Memory B cell (primary cell): ENCODE results near the gene DBN1.

Experiments used
- ATAC-seq: fragments of 150-1000 bp; cut with Tn5 transposase; 2 replicates; pipeline ENCODE4 v1.10.0; 2021; ENCODE audit warnings: low read depth, mild to moderate bottlenecking, moderate library complexity
- DNase-seq, 2 donors: peaks; one replicate each; pipeline ENCODE4 v3.0.0; 2022; ENCODE audit warnings: low spot score in 2 of 2
- H3K27ac Mint-ChIP-seq: one replicate; pipeline ENCODE4 v1.8.0; 2022; ENCODE audit warnings: mild to moderate bottlenecking, moderate library complexity, mixed read lengths
- H3K27me3 Mint-ChIP-seq: one replicate; pipeline ENCODE4 v1.8.0; 2022; ENCODE audit warnings: mixed read lengths
- H3K36me3 Mint-ChIP-seq: one replicate; pipeline ENCODE4 v1.8.0; 2022; ENCODE audit warnings: mild to moderate bottlenecking, mixed read lengths
- H3K4me1 Mint-ChIP-seq: one replicate; pipeline ENCODE4 v1.8.0; 2022; ENCODE audit warnings: mixed read lengths
- H3K4me3 Mint-ChIP-seq: one replicate; pipeline ENCODE4 v1.8.0; 2022; ENCODE audit warnings: mild to moderate bottlenecking, moderate library complexity, mixed read lengths
- H3K9me3 Mint-ChIP-seq: one replicate; pipeline ENCODE4 v1.8.0; 2022; ENCODE audit warnings: mixed read lengths

Gene DBN1

GRCh38 chr5:177509991-177510566 is 36.6 kb upstream of the DBN1 start:
- DNase-seq (peak; percentile 70), ATAC-seq (peak; percentile 62)
- Mint-ChIP-seq H3K9me3 (no peaks in the 10 kb centered on the region), H3K4me1 (peaks cover 46% of the 10 kb centered on the region), H3K27ac (peak overlapping the region; percentile 95), H3K36me3 (peaks cover 31% of the 10 kb centered on the region), H3K27me3 (no peaks in the 10 kb centered on the region), H3K4me3 (peak overlapping the region; percentile 96)

DNA sequence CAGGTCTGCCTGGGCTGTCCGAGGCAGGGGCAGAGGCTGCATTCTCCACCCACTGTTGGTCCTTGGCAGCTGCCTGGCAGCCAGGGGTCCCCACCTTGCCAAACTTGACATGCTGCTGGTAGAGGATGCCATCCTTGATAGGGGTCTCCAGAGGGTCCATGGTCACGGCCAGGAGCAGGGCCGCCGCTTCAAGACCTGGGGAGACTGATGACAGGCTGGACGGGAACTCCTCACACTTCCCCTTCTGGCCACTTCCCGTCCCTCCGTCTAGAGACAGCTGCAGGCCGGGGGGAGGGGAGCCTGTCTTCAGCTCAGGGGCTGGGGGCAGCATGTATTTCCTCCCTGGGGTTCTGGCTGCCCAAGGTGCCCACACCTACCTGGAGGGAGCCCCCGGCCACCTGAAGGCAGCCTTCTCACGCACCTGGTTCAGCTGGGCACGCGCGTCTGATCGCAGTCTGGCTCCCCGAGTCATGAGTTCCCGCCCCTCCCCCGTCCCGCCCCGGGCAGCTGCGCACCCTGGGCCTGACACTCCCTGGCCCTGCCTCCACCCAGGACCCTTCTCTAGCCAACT is 36.0 kb upstream of the DBN1 start, which contains the start of gene DOK3:
Gene DOK3, minus strand, starts transcription at position 446 of the 571 bp plus-strand sequence. Its CDS starts 286 bp downstream, at position 160.
- Mint-ChIP-seq H3K27me3 (no peaks in the 10 kb centered on the region), H3K4me1 (peaks cover 46% of the 10 kb centered on the region), H3K36me3 (peaks cover 31% of the 10 kb centered on the region), H3K9me3 (no peaks in the 10 kb centered on the region), H3K27ac (peak within 1 kb of the TSS; percentile 95), H3K4me3 (peak within 1 kb of the TSS; percentile 96)
- ATAC-seq, result peak; percentile 28
- DNase-seq, result peak in 1 of 2 donors; percentile 58

DNA sequence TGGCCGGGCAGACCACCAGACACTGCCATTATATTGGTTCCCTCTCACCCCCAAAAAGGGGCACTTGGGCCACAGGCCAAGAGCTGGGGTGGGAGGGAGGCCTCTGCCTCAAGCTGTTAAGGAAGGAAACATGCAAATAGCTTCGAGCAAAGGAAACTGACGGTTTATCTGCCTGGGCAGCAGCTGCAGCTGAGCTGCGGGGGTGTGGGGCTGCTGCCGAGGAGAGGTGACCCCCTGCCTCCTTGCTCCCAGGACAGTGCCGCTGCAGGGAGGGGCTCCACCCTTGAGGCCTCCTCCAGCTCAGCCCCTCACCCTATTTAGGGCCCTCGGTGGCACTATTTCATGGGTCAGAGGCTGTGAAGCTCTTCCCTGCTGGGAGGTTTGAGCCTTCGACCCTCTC is 35.4 kb upstream of the DBN1 start:
- DNase-seq, result peak; percentile 52 to 53
- H3K4me1 Mint-ChIP-seq, result peaks cover 44% of the 10 kb centered on the region
- no peaks in the 10 kb centered on the region for H3K9me3 Mint-ChIP-seq
- H3K27me3 Mint-ChIP-seq, result no peaks in the 10 kb centered on the region
- H3K27ac Mint-ChIP-seq, result peak overlapping the region; percentile 95
- peaks cover 28% of the 10 kb centered on the region for H3K36me3 Mint-ChIP-seq
- ATAC-seq, result peak; percentile 31
- H3K4me3 Mint-ChIP-seq, result peak overlapping the region; percentile 96

GRCh38 chr5:177508221-177508611 is 34.8 kb upstream of the DBN1 start:
- Mint-ChIP-seq H3K4me3 (peak overlapping the region; percentile 96), H3K9me3 (no peaks in the 10 kb centered on the region), H3K27ac (peak overlapping the region; percentile 95), H3K27me3 (no peaks in the 10 kb centered on the region), H3K4me1 (peaks cover 44% of the 10 kb centered on the region), H3K36me3 (peaks cover 25% of the 10 kb centered on the region)
- ATAC-seq (no peak), DNase-seq (no peak)

- DNase-seq (no peak), ATAC-seq (no peak)
- peak overlapping the region; percentile 96 for H3K4me3 Mint-ChIP-seq
- H3K36me3 Mint-ChIP-seq, result peaks cover 22% of the 10 kb centered on the region
- no peaks in the 10 kb centered on the region for H3K9me3 Mint-ChIP-seq
- H3K27me3 Mint-ChIP-seq, result no peaks in the 10 kb centered on the region
- peak overlapping the region; percentile 95 for H3K27ac Mint-ChIP-seq
- peaks cover 44% of the 10 kb centered on the region for H3K4me1 Mint-ChIP-seq
Observed at GRCh38 chr5:177507596-177508220, 34.3 kb upstream of the DBN1 start.

DNA sequence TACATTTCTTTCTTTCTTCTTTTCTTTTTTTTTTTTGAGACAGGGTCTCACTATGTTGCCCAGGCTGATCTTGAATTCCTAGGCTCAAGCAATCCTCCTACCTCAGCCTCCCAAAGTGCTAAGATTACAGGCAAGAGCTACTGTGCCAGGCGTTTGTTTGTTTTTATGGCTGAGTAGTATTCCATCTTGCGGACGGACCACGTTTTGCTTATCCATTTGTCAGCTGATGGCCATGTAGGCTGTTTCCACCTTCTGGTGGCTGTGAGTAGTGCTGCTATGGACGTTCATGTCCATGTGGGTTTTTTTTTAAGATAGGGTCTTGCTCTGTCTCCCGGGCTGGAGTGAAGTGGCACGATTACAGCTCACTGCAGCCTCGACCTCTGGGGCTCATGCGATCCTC is 33.7 kb upstream of the DBN1 start:
- DNase-seq (no peak), ATAC-seq (no peak)
- H3K4me3 Mint-ChIP-seq, result peak overlapping the region; percentile 96
- H3K27ac Mint-ChIP-seq, result peak overlapping the region; percentile 95
- no peaks in the 10 kb centered on the region for H3K27me3 Mint-ChIP-seq
- peaks cover 49% of the 10 kb centered on the region for H3K4me1 Mint-ChIP-seq
- H3K36me3 Mint-ChIP-seq, result peaks cover 24% of the 10 kb centered on the region
- H3K9me3 Mint-ChIP-seq, result no peaks in the 10 kb centered on the region

GRCh38 chr5:177505075-177505474 is 31.6 kb upstream of the DBN1 start:
- no peaks in the 10 kb centered on the region for H3K9me3 Mint-ChIP-seq

DNA sequence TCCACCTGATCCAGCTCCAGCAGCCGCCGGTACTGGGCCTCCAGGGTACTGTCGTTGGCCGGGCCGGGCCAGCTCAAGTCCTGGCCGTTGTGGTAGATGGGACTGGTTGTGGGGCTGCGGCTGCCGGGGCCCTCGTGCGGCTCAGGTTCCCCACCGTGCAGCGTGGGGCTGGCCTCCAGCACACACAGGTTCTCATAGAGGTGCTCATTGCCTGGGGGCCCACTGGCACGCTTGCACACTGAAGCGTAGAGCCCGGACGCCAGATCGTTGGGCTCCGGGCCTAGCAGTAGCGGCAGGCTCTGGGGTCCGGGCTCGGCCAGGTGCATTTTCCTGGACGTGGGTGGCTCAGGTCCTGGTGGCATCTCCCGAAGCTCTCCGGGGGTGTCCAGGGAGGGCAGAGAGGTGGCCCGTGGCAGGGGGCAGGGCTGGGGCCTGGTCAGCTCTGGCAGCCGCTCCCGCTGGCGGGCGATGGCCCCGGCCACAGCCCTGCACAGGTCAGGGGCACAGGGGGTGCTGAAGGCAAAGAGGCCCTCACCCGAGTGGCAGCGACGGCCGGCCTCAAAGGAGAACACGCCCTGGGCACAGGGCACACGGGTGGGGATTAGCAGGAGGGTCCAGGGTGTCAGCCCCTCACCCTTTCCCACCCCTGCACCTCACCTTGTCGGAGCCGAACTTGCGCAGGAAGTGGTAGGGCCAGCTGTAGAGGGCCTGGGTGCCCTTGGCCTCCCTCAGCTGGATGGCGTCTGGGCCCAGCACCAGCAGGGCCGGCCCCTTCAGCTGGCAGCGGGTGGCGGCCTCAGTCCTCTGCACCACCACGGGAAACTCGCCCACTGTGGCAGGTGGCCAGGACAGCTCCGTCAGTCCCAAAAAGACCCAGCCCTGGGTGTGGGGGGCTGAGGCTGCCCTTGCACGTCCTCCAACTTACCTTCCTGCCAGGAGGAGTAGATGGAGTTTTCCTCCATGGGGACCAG is 30.9 kb upstream of the DBN1 start:
- Mint-ChIP-seq H3K27ac (no peak overlapping the region), H3K4me1 (peaks cover 41% of the 10 kb centered on the region), H3K27me3 (no peaks in the 10 kb centered on the region), H3K36me3 (peaks cover 18% of the 10 kb centered on the region), H3K4me3 (no peak overlapping the region), H3K9me3 (no peaks in the 10 kb centered on the region)
- ATAC-seq (no peak), DNase-seq (no peak)

More at GRCh38 chr5:177505075-177505474, 31.6 kb upstream of the DBN1 start:
- peaks cover 47% of the 10 kb centered on the region for H3K4me1 Mint-ChIP-seq
- DNase-seq (no peak), ATAC-seq (no peak)
- no peak overlapping the region for H3K4me3 Mint-ChIP-seq
- H3K27ac Mint-ChIP-seq, result no peak overlapping the region
- no peaks in the 10 kb centered on the region for H3K27me3 Mint-ChIP-seq
- peaks cover 18% of the 10 kb centered on the region for H3K36me3 Mint-ChIP-seq

- no peak for ATAC-seq
- DNase-seq, result no peak
- Mint-ChIP-seq H3K4me1 (peaks cover 38% of the 10 kb centered on the region), H3K27ac (no peak overlapping the region), H3K9me3 (no peaks in the 10 kb centered on the region), H3K27me3 (peaks cover 1% of the 10 kb centered on the region), H3K36me3 (peaks cover 15% of the 10 kb centered on the region), H3K4me3 (no peak overlapping the region)
Observed at GRCh38 chr5:177503351-177504085, 30.1 kb upstream of the DBN1 start.

DNA sequence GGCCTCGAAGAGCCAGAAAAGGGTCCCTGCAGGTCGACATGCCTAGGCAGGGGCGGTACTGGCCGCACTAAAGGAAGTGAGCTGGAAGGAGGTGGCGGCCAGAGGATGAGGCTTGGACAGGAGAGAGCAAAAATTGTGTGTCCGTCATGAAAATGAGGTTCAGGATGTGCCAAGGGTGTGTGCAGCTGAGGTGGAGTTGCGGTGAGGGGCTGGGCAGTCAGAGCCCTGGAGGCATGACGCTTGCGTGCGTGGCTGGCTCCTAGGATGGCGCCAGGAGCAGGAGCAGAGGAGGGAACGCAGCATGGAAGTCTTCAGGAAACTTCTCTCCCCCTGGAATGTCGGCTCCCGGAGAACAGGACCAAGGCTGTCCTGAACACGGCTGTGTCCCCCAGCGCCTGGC is 29.5 kb upstream of the DBN1 start:
- DNase-seq, result no peak
- Mint-ChIP-seq H3K9me3 (no peaks in the 10 kb centered on the region), H3K27ac (no peak overlapping the region), H3K36me3 (peaks cover 14% of the 10 kb centered on the region), H3K27me3 (peaks cover 1% of the 10 kb centered on the region), H3K4me3 (no peak overlapping the region), H3K4me1 (peaks cover 41% of the 10 kb centered on the region)
- ATAC-seq, result no peak

GRCh38 chr5:177501874-177502678 is 28.6 kb upstream of the DBN1 start:
- H3K4me1 Mint-ChIP-seq, result peaks cover 33% of the 10 kb centered on the region
- peaks cover 1% of the 10 kb centered on the region for H3K27me3 Mint-ChIP-seq
- peak overlapping the region; percentile 45 for H3K4me3 Mint-ChIP-seq
- ATAC-seq (peak; percentile 34), DNase-seq (no peak)
- H3K9me3 Mint-ChIP-seq, result no peaks in the 10 kb centered on the region
- peak overlapping the region; percentile 8 for H3K27ac Mint-ChIP-seq
- H3K36me3 Mint-ChIP-seq, result peaks cover 7% of the 10 kb centered on the region

DNA sequence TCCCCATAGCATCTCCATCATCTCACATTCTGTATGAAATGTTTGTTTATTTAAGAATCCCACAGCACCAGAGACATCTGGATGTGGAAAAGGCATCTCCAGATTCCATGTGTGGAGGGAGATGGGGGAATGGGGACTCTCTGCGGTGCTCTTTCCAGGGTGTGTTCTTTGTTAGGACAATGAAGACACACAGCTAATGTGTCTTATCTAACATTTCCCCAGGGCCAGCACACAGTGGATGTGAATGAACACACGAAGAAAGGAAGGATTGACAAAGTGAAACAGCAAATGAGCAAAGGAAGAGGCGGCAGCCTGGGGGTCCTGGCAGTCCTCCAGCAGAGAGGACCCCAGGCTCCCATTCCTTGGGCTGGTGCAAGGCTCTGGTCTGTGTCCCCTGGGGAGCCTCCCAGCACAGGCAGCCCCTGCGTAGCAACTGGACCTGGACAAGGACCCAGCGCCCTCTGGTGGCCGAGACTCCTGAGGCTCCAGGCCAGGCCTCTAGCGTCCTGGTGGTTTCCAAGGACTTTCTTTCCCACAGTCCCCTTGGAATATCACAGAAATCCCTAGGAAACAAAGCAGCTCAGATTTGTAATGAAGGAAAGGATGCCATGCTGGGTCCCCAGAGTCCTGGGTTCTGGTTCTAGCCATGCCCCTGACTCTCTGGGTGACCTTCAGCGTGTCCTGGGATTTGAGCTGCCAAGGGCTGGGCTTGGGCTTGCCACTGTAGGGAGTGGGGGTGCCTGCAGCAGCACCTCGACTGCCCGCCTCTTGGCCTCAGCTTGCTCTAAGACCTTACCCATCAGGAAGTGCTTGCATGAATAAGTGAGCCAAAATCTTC is 27.5 kb upstream of the DBN1 start:
- peak; percentile 76 to 85 for DNase-seq
- no peaks in the 10 kb centered on the region for H3K9me3 Mint-ChIP-seq
- H3K4me1 Mint-ChIP-seq, result peaks cover 32% of the 10 kb centered on the region
- peaks cover 5% of the 10 kb centered on the region for H3K36me3 Mint-ChIP-seq
- H3K27me3 Mint-ChIP-seq, result peaks cover 1% of the 10 kb centered on the region
- no peak overlapping the region for H3K27ac Mint-ChIP-seq
- H3K4me3 Mint-ChIP-seq, result no peak overlapping the region
- ATAC-seq, result peak; percentile 22
